Measurements from ENCODE around the gene WDR64.
"Not testable (repeated sequence)": the region's sequence is repeated elsewhere in the genome, so short reads cannot be mapped to it uniquely, and the experiment has no call there.

The WDR64 gene

DNA sequence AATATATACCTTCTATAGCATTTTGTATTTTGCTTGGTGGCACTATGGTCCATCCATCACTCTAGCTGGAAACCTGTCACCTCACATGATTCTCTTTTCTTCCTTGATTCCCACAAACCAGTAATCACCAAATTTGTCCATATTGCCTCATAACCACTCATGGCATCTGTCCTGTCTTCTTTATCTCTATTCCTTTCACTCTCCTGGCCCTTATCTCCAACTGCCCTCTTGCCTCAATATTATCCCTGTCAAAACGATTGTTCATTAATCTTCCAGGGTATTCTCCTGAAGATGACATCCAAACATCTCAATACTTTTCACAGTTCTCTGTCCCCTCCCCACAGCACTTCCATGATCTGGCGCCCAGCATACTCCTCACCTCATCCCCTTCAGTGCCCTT lies 46.1 kb downstream of the WDR64 start:
- Histone ChIP-seq H2AK5ac (ENCODE audit: low read length) (no peak overlapping the region), H3K23ac (ENCODE audit: low read length) (no peak overlapping the region), H3K4me2 (ENCODE audit: low read length) (no peak overlapping the region), H2BK5ac (ENCODE audit: low read depth, low read length, poor library complexity) (no peak overlapping the region), H3K79me2 (ENCODE audit: control insufficient read depth, insufficient read depth, low read length, poor library complexity) (no peaks in the 10 kb centered on the region), H3K9ac (ENCODE audit: low read length) (no peak overlapping the region), H3K14ac (ENCODE audit: low read length) (no peak overlapping the region), H4K12ac (ENCODE audit: low read depth, low read length) (no peak overlapping the region), H2AFZ (ENCODE audit: insufficient read depth, low read length, poor library complexity) (no peak overlapping the region), H2BK12ac (ENCODE audit: low read length) (no peak overlapping the region), H4K8ac (ENCODE audit: low read depth, low read length) (no peak overlapping the region), H3K4ac (ENCODE audit: low read depth, low read length) (no peak overlapping the region), H3K27me3 (ENCODE audit: insufficient read depth, low read length) (no peaks in the 10 kb centered on the region), H3K4me3 (ENCODE audit: low read depth, low read length) (no peak overlapping the region), H3K4me1 (ENCODE audit: control insufficient read depth in 1 of 2, insufficient read depth in 2 of 2, low read length in 2 of 2) (peaks cover 2 to 6% of the 10 kb centered on the region in 2 experiments), H4K91ac (ENCODE audit: low read depth, low read length) (no peak overlapping the region), H3K27ac (ENCODE audit: low read depth, low read length) (no peak overlapping the region), H3K79me1 (ENCODE audit: low read length) (no peaks in the 10 kb centered on the region), H3K36me3 (ENCODE audit: control insufficient read depth in 1 of 2, insufficient read depth in 2 of 2, low read length in 2 of 2) (no peaks in the 10 kb centered on the region), H3K18ac (ENCODE audit: low read length) (no peak overlapping the region), H2BK120ac (ENCODE audit: insufficient read depth, low read length, poor library complexity) (no peak overlapping the region), H3K9me3 (ENCODE audit: insufficient read depth, low read depth, low read length) (no peaks in the 10 kb centered on the region)
- peak in 1 of 2 donors; percentile 60 for DNase-seq
- whole genome bisulfite sequencing (ENCODE audit: extremely low coverage, insufficient coverage, insufficient read length) = no CpG with 5 or more reads among the region's 2 CpGs

DNA sequence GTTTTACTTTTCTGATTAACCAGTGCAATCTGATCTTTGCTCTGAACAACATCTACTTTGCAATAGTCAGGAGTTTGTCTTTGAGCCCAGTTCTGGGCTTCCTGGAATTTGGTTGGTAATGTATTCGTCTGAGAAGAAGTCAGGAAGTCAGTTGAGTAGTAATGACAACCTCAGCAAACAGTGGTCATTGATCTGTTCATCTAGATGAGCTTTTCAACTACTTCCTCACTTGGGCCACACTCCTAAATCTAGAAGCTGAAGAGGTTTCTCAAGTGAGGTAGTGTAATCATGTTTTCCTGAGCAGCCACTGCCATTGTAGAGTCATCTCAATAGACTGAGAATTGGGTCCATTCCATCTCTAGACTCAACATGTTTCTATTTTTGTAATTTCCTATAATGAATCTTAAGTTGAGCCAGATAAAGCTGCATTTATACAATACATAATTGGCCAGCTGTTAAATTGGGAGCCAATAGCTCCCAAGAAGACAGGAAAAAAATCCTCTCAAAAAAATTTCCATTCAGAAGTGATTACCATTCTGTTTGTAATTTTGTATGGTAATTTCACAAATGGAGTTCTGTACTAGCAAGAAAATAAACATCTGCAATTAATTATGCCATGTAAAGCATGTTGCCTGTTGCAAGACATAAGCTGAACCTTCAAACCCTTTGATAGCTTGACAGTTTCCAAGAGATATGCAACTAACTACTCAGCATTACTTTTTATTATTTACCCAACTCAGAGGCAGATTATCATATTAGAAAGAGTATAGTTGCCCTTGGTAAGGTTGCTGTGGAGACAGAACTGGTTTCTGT lies 49.6 kb downstream of the WDR64 start:
- no peak for DNase-seq
- Histone ChIP-seq H3K4me2 (ENCODE audit: low read length) (no peak overlapping the region), H3K4me3 (ENCODE audit: low read depth, low read length) (no peak overlapping the region), H2BK120ac (ENCODE audit: insufficient read depth, low read length, poor library complexity) (no peak overlapping the region), H3K4ac (ENCODE audit: low read depth, low read length) (no peak overlapping the region), H4K8ac (ENCODE audit: low read depth, low read length) (no peak overlapping the region), H3K9me3 (ENCODE audit: insufficient read depth, low read depth, low read length) (no peaks in the 10 kb centered on the region), H4K12ac (ENCODE audit: low read depth, low read length) (no peak overlapping the region), H4K91ac (ENCODE audit: low read depth, low read length) (no peak overlapping the region), H2BK12ac (ENCODE audit: low read length) (no peak overlapping the region), H3K4me1 (ENCODE audit: control insufficient read depth in 1 of 2, insufficient read depth in 2 of 2, low read length in 2 of 2) (peaks cover 0 to 6% of the 10 kb centered on the region in 2 experiments), H3K23ac (ENCODE audit: low read length) (no peak overlapping the region), H3K27ac (ENCODE audit: low read depth, low read length) (no peak overlapping the region), H3K27me3 (ENCODE audit: insufficient read depth, low read length) (no peaks in the 10 kb centered on the region), H3K36me3 (ENCODE audit: control insufficient read depth in 1 of 2, insufficient read depth in 2 of 2, low read length in 2 of 2) (peaks cover 0 to 2% of the 10 kb centered on the region in 2 experiments), H3K79me1 (ENCODE audit: low read length) (peaks cover 2% of the 10 kb centered on the region), H3K18ac (ENCODE audit: low read length) (no peak overlapping the region), H2AK5ac (ENCODE audit: low read length) (no peak overlapping the region), H3K79me2 (ENCODE audit: control insufficient read depth, insufficient read depth, low read length, poor library complexity) (no peaks in the 10 kb centered on the region), H3K14ac (ENCODE audit: low read length) (no peak overlapping the region), H2BK5ac (ENCODE audit: low read depth, low read length, poor library complexity) (no peak overlapping the region), H2AFZ (ENCODE audit: insufficient read depth, low read length, poor library complexity) (no peak overlapping the region), H3K9ac (ENCODE audit: low read length) (no peak overlapping the region)
- no CpG with 5 or more reads among the region's 1 CpG for WGBS (ENCODE audit: extremely low coverage, insufficient coverage, insufficient read length)

DNA sequence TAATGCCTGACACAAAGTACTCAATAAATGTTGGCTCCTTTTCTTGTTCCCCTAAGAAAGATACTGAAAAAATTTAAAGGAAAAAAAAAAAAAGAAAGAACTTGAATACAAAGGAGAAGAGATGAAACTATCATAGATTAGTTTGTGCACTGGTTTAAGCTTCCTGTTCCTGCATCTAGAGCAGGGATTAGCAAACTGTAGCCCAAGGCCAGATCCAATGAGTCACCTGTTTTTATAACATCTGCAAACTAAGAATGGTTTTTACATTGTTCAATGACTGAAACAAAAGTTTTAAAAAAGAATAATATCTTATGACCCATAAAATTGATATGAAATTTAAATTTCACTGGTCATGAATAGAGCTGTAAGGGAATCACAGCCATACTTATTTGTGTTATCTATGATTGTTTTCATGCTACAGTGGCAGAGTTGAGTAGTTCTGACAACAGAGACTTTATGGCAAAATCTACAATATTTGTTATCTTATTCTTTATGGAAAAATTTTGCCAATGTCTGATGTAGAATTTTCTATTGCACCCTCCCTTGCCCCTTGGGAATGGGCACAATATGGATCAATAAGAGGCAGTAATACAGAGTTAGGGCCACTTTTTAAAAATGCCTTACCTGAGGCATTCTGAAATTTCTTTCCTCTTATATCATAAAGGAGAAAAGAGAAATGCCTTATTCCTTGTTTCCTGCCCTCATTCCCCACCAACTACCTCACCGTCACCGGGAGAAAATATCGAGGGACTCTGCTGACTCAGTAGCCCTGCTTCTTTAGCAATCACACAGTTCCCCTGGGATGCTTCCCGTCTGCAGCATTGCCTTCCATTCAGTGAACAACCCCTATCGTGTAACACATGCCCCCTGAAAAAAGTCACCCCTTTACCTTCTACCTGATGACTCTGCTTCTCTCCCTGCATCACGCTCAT lies 50.6 kb downstream of the WDR64 start:
- H3K36me3 ChIP-seq (ENCODE audit: control insufficient read depth in 1 of 2, insufficient read depth in 2 of 2, low read length in 2 of 2) = peaks cover 0 to 2% of the 10 kb centered on the region in 2 experiments
- peaks cover 7% of the 10 kb centered on the region for H3K79me1 ChIP-seq (ENCODE audit: low read length)
- DNase-seq = peak; percentile 71 to 82
- H3K4me1 ChIP-seq (ENCODE audit: control insufficient read depth in 1 of 2, insufficient read depth in 2 of 2, low read length in 2 of 2) = peaks cover 6 to 9% of the 10 kb centered on the region in 2 experiments
- H3K18ac ChIP-seq (ENCODE audit: low read length) = no peak overlapping the region
- H3K14ac ChIP-seq (ENCODE audit: low read length) = no peak overlapping the region
- H3K27ac ChIP-seq (ENCODE audit: low read depth, low read length) = no peak overlapping the region
- no peak overlapping the region for H3K4ac ChIP-seq (ENCODE audit: low read depth, low read length)
- H2AFZ ChIP-seq (ENCODE audit: insufficient read depth, low read length, poor library complexity) = no peak overlapping the region
- H2AK5ac ChIP-seq (ENCODE audit: low read length) = no peak overlapping the region
- no peak overlapping the region for H2BK12ac ChIP-seq (ENCODE audit: low read length)
- H4K91ac ChIP-seq (ENCODE audit: low read depth, low read length) = no peak overlapping the region
- no peaks in the 10 kb centered on the region for H3K27me3 ChIP-seq (ENCODE audit: insufficient read depth, low read length)
- no peak overlapping the region for H3K4me2 ChIP-seq (ENCODE audit: low read length)
- no peak overlapping the region for H4K12ac ChIP-seq (ENCODE audit: low read depth, low read length)
- no peak overlapping the region for H2BK5ac ChIP-seq (ENCODE audit: low read depth, low read length, poor library complexity)
- no peak overlapping the region for H3K9ac ChIP-seq (ENCODE audit: low read length)
- no peak overlapping the region for H4K8ac ChIP-seq (ENCODE audit: low read depth, low read length)
- no peaks in the 10 kb centered on the region for H3K9me3 ChIP-seq (ENCODE audit: insufficient read depth, low read depth, low read length)
- peaks cover 2% of the 10 kb centered on the region for H3K79me2 ChIP-seq (ENCODE audit: control insufficient read depth, insufficient read depth, low read length, poor library complexity)
- no CpG with 5 or more reads among the region's 6 CpGs for WGBS (ENCODE audit: extremely low coverage, insufficient coverage, insufficient read length)
- no peak overlapping the region for H3K23ac ChIP-seq (ENCODE audit: low read length)
- H2BK120ac ChIP-seq (ENCODE audit: insufficient read depth, low read length, poor library complexity) = no peak overlapping the region
- no peak overlapping the region for H3K4me3 ChIP-seq (ENCODE audit: low read depth, low read length)

DNA sequence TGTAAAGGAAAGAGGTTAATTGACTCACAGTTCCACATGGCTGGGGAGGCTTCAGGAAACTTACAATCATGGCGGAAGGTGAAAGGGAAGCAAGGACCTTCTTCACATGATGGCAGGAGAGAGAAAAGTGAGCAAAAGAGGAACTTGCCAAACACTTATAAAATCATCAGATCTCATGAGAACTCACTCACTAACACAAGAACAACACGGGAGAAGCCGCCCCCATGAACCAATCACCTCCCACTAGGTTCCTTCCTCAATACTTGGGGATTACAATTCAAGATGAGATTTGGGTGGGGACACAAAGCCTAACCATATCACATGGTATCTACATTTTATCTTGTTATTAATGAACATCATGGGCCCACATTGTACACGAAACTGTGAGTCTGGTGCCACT lies 51.7 kb downstream of the WDR64 start:
- not testable (repeated sequence) for H3K4me2 ChIP-seq (ENCODE audit: low read length); H4K12ac ChIP-seq (ENCODE audit: low read depth, low read length); DNase-seq; H2BK120ac ChIP-seq (ENCODE audit: insufficient read depth, low read length, poor library complexity); H3K4ac ChIP-seq (ENCODE audit: low read depth, low read length); H3K18ac ChIP-seq (ENCODE audit: low read length); H3K79me2 ChIP-seq (ENCODE audit: control insufficient read depth, insufficient read depth, low read length, poor library complexity); H3K27me3 ChIP-seq (ENCODE audit: insufficient read depth, low read length); H3K14ac ChIP-seq (ENCODE audit: low read length); H3K23ac ChIP-seq (ENCODE audit: low read length); H3K9me3 ChIP-seq (ENCODE audit: insufficient read depth, low read depth, low read length); H3K27ac ChIP-seq (ENCODE audit: low read depth, low read length); H2AFZ ChIP-seq (ENCODE audit: insufficient read depth, low read length, poor library complexity); H3K79me1 ChIP-seq (ENCODE audit: low read length); H4K91ac ChIP-seq (ENCODE audit: low read depth, low read length); H3K9ac ChIP-seq (ENCODE audit: low read length); H4K8ac ChIP-seq (ENCODE audit: low read depth, low read length); H3K4me3 ChIP-seq (ENCODE audit: low read depth, low read length); H2BK5ac ChIP-seq (ENCODE audit: low read depth, low read length, poor library complexity); H3K36me3 ChIP-seq (ENCODE audit: control insufficient read depth in 1 of 2, insufficient read depth in 2 of 2, low read length in 2 of 2); H2AK5ac ChIP-seq (ENCODE audit: low read length)
- no CpG with 5 or more reads among the region's 4 CpGs for WGBS (ENCODE audit: extremely low coverage, insufficient coverage, insufficient read length)
- peaks cover 6 to 12% of the 10 kb centered on the region in 2 experiments for H3K4me1 ChIP-seq (ENCODE audit: control insufficient read depth in 1 of 2, insufficient read depth in 2 of 2, low read length in 2 of 2)
- H2BK12ac ChIP-seq (ENCODE audit: low read length) = peak overlapping the region; percentile 88

Measured in trophoblast cell (in vitro differentiated cells and primary cell).